Right cardiac atrium (tissue), 5 donors: ENCODE data around the gene OSTF1. TPM values are rescaled to one million over a fixed set of nuclear protein-coding genes. Genes with fewer than 3 reads are reported as not detected.

Experiments used
- ATAC-seq, 2 donors: fragments of 200-7000 bp; cut with Tn5 transposase; one replicate each; pipeline versions ENCODE4 v1.8.0 to v1.9.1; 2020; ENCODE audit warnings: moderate library complexity in 2 of 2, mild to moderate bottlenecking in 1 of 2
- DNase-seq, 3 donors: peaks; one replicate each; pipeline ENCODE4 v3.0.0-alpha.2; 2020
- H3K27ac ChIP-seq: one replicate; pipeline ENCODE4 v1.5.1; 2013; ENCODE audit warnings: mild to moderate bottlenecking, low read length, control low read depth, moderate library complexity
- H3K27me3 ChIP-seq: one replicate; pipeline ENCODE4 v1.6.1; 2013; ENCODE audit not compliant: control insufficient read depth, insufficient read depth
- H3K4me1 ChIP-seq: one replicate; pipeline ENCODE4 v1.6.1; 2013; ENCODE audit warnings: low read length; ENCODE audit not compliant: control insufficient read depth, insufficient read depth
- H3K4me3 ChIP-seq: one replicate; pipeline ENCODE4 v1.5.1; 2013; ENCODE audit warnings: low read length, control low read depth
- H3K9me3 ChIP-seq: one replicate; pipeline ENCODE4 v1.6.1; 2013; ENCODE audit warnings: low read length; ENCODE audit not compliant: control insufficient read depth
- WGBS: extraction: QIAGEN DNeasy Blood & Tissue Kit; methylation state at CpG from one replicate; pipeline ENCODE4 v1.1.7; 2013; 5-methylcytosine and 5-hydroxymethylcytosine counted together
- intact Hi-C, 4 donors: fragments of 100-400 bp; cut with DNase I; formaldehyde crosslinking; loops; one replicate each; pipeline versions ENCODE4 v1.11.0 to v1.14.0; 2022 to 2023
- polyA plus RNA-seq: library from polyadenylated mRNA; stranded (reverse); fragments of 200-250 nt; gene quantifications from one replicate; pipeline ENCODE4 v1.2.3, GENCODE V29; 2013
- total RNA-seq, 4 donors: library from RNA; stranded (reverse); fragmentation: NEBNext Ultra II Directional; extraction: Animal tissue kit (Norgen Biotek cat#: 25700); gene quantifications; one replicate each; pipeline ENCODE4 v1.2.1, GENCODE V29; 2021
- donor health status: healthy with polysubstance abuse.
- donor health status: DM: no; HTN: yes; CAD: no.
- donor health status: DM: no; HTN: no; CAD: no.
- donor health status: DM: no; HTN: yes; CAD: no; lungs with severe emphysema.
- donor health status: DM: yes; HTN: yes; CAD: no.

The OSTF1 gene
- total and polyA plus RNA-seq, 5 donors, result 26.4 to 35.2 (median 30.1) TPM

- no peak overlapping the region for H3K4me3 ChIP-seq
- H3K27me3 ChIP-seq, result no peaks in the 10 kb centered on the region
- no peak overlapping the region for H3K27ac ChIP-seq
- H3K4me1 ChIP-seq, result no peaks in the 10 kb centered on the region
- intact Hi-C loops, result no loop called here
- WGBS, result 79% methylated on average over 5 of the region's 5 CpGs
- no peaks in the 10 kb centered on the region for H3K9me3 ChIP-seq
- no peak for ATAC-seq
- DNase-seq, result no peak
Measured at GRCh38 chr9:75121914-75122558, 33.7 kb downstream of the OSTF1 start.

GRCh38 chr9:75123696-75124095, 35.4 kb downstream of the OSTF1 start:
- intact Hi-C loops, result no loop called here
- H3K9me3 ChIP-seq, result no peaks in the 10 kb centered on the region
- H3K27ac ChIP-seq, result no peak overlapping the region
- no peaks in the 10 kb centered on the region for H3K4me1 ChIP-seq
- ATAC-seq (no peak), DNase-seq (no peak)
- H3K4me3 ChIP-seq, result no peak overlapping the region
- H3K27me3 ChIP-seq, result no peaks in the 10 kb centered on the region
- 86% methylated on average over 10 of the region's 10 CpGs for WGBS

GRCh38 chr9:75128535-75128934, 40.2 kb downstream of the OSTF1 start:
- 98% methylated on average over 2 of the region's 2 CpGs for WGBS
- Histone ChIP-seq H3K27me3 (no peaks in the 10 kb centered on the region), H3K4me3 (no peak overlapping the region), H3K4me1 (no peaks in the 10 kb centered on the region), H3K27ac (no peak overlapping the region), H3K9me3 (no peaks in the 10 kb centered on the region)
- intact Hi-C loops, result no loop called here
- ATAC-seq, result no peak
- DNase-seq, result no peak

- DNase-seq (no peak), ATAC-seq (no peak)
- Histone ChIP-seq H3K4me3 (no peak overlapping the region), H3K27ac (no peak overlapping the region), H3K27me3 (no peaks in the 10 kb centered on the region), H3K4me1 (no peaks in the 10 kb centered on the region), H3K9me3 (no peaks in the 10 kb centered on the region)
- 95% methylated on average over 5 of the region's 5 CpGs for WGBS
- intact Hi-C loops, result no loop called here
Measured at GRCh38 chr9:75130172-75130571, 41.9 kb downstream of the OSTF1 start.

- no peaks in the 10 kb centered on the region for H3K9me3 ChIP-seq
- ATAC-seq, result no peak
- no peak overlapping the region for H3K27ac ChIP-seq
- no peak for DNase-seq
- no peaks in the 10 kb centered on the region for H3K27me3 ChIP-seq
- no peaks in the 10 kb centered on the region for H3K4me1 ChIP-seq
- H3K4me3 ChIP-seq, result no peak overlapping the region
- 56% methylated on average over 5 of the region's 5 CpGs for WGBS
- intact Hi-C loops, result no loop called here
Measured at GRCh38 chr9:75130621-75131230, 42.4 kb downstream of the OSTF1 start.

- no peaks in the 10 kb centered on the region for H3K4me1 ChIP-seq
- no peak overlapping the region for H3K27ac ChIP-seq
- 97% methylated on average over 3 of the region's 3 CpGs for WGBS
- H3K4me3 ChIP-seq, result no peak overlapping the region
- ATAC-seq, result no peak
- no peaks in the 10 kb centered on the region for H3K9me3 ChIP-seq
- no peak for DNase-seq
- H3K27me3 ChIP-seq, result no peaks in the 10 kb centered on the region
- intact Hi-C loops, result no loop called here
Measured at GRCh38 chr9:75131700-75132099, 43.4 kb downstream of the OSTF1 start.

- Histone ChIP-seq H3K4me1 (no peaks in the 10 kb centered on the region), H3K27ac (no peak overlapping the region), H3K27me3 (no peaks in the 10 kb centered on the region), H3K4me3 (no peak overlapping the region), H3K9me3 (no peaks in the 10 kb centered on the region)
- intact Hi-C loops, result no loop called here
- no peak for ATAC-seq
- 83% methylated on average over 4 of the region's 4 CpGs for WGBS
- no peak for DNase-seq
Measured at GRCh38 chr9:75132244-75132643, 43.9 kb downstream of the OSTF1 start.

- ATAC-seq (no peak), DNase-seq (no peak)
- no peak overlapping the region for H3K27ac ChIP-seq
- H3K27me3 ChIP-seq, result no peaks in the 10 kb centered on the region
- WGBS, result 90% methylated on average over 3 of the region's 3 CpGs
- H3K4me1 ChIP-seq, result no peaks in the 10 kb centered on the region
- intact Hi-C loops, result no loop called here
- no peaks in the 10 kb centered on the region for H3K9me3 ChIP-seq
- H3K4me3 ChIP-seq, result no peak overlapping the region
Measured at GRCh38 chr9:75133396-75133795, 45.1 kb downstream of the OSTF1 start.

GRCh38 chr9:75134495-75134894, 46.2 kb downstream of the OSTF1 start:
- Histone ChIP-seq H3K9me3 (no peaks in the 10 kb centered on the region), H3K27ac (no peak overlapping the region), H3K4me1 (no peaks in the 10 kb centered on the region), H3K4me3 (no peak overlapping the region), H3K27me3 (no peaks in the 10 kb centered on the region)
- 97% methylated on average over 2 of the region's 2 CpGs for WGBS
- no peak for ATAC-seq
- DNase-seq, result no peak
- intact Hi-C loops, result no loop called here

GRCh38 chr9:75138260-75139040, 50.1 kb downstream of the OSTF1 start:
- intact Hi-C loops, result no loop called here
- ATAC-seq, result no peak
- no peaks in the 10 kb centered on the region for H3K27me3 ChIP-seq
- no peaks in the 10 kb centered on the region for H3K4me1 ChIP-seq
- no peak overlapping the region for H3K27ac ChIP-seq
- no peaks in the 10 kb centered on the region for H3K9me3 ChIP-seq
- DNase-seq, result no peak
- H3K4me3 ChIP-seq, result no peak overlapping the region
- WGBS, result 65% methylated on average over 1 of the region's 1 CpG

GRCh38 chr9:75139201-75139600, 50.9 kb downstream of the OSTF1 start:
- no peak overlapping the region for H3K27ac ChIP-seq
- DNase-seq (no peak), ATAC-seq (no peak)
- no peak overlapping the region for H3K4me3 ChIP-seq
- 96% methylated on average over 7 of the region's 7 CpGs for WGBS
- intact Hi-C loops, result no loop called here
- no peaks in the 10 kb centered on the region for H3K9me3 ChIP-seq
- no peaks in the 10 kb centered on the region for H3K4me1 ChIP-seq
- no peaks in the 10 kb centered on the region for H3K27me3 ChIP-seq
